Trophoblast cell (in vitro differentiated cells and primary cell): ENCODE results near the gene SPAG17.

Experiments
- DNase-seq, 2 donors: peaks; one replicate each; pipeline ENCODE4 v3.0.0-alpha.2; 2016
- H2AFZ ChIP-seq: 2 replicates; pipeline ENCODE4 v1.6.1; 2013; ENCODE audit warnings: low read length, moderate library complexity, mild to moderate bottlenecking; ENCODE audit not compliant: insufficient read depth, poor library complexity
- H2AK5ac ChIP-seq: 2 replicates; pipeline ENCODE4 v1.6.1; 2013; ENCODE audit warnings: mild to moderate bottlenecking, low read length
- H2BK120ac ChIP-seq: 2 replicates; pipeline ENCODE4 v1.6.1; 2013; ENCODE audit warnings: low read length, mild to moderate bottlenecking, moderate library complexity; ENCODE audit not compliant: insufficient read depth, poor library complexity
- H2BK12ac ChIP-seq: 2 replicates; pipeline ENCODE4 v1.6.1; 2013; ENCODE audit warnings: mild to moderate bottlenecking, low read length, moderate library complexity
- H2BK5ac ChIP-seq: 2 replicates; pipeline ENCODE4 v1.6.1; 2013; ENCODE audit warnings: low read length, low read depth, moderate library complexity, mild to moderate bottlenecking; ENCODE audit not compliant: poor library complexity
- H3K14ac ChIP-seq: 2 replicates; pipeline ENCODE4 v1.6.1; 2013; ENCODE audit warnings: mild to moderate bottlenecking, low read length
- H3K18ac ChIP-seq: 2 replicates; pipeline ENCODE4 v1.6.1; 2013; ENCODE audit warnings: mild to moderate bottlenecking, low read length
- H3K23ac ChIP-seq: 2 replicates; pipeline ENCODE4 v1.6.1; 2013; ENCODE audit warnings: low read length
- H3K27ac ChIP-seq: 2 replicates; pipeline ENCODE4 v1.5.1; 2013; ENCODE audit warnings: low read depth, mild to moderate bottlenecking, inconsistent platforms, low read length, moderate library complexity
- H3K27me3 ChIP-seq: 2 replicates; pipeline ENCODE4 v1.6.1; 2013; ENCODE audit warnings: inconsistent platforms, mild to moderate bottlenecking, low read length, moderate library complexity; ENCODE audit not compliant: insufficient read depth
- H3K36me3 ChIP-seq, 2 experiments: 1 replicate in 1 of 2; 2 replicates in 1 of 2; pipeline ENCODE4 v1.6.1; 2013; ENCODE audit warnings: low read length in 2 of 2, mild to moderate bottlenecking in 2 of 2, moderate library complexity in 1 of 2; ENCODE audit not compliant: insufficient read depth in 2 of 2, control insufficient read depth in 1 of 2
- H3K4ac ChIP-seq: 2 replicates; pipeline ENCODE4 v1.6.1; 2013; ENCODE audit warnings: low read depth, mild to moderate bottlenecking, low read length, moderate library complexity
- H3K4me1 ChIP-seq, 2 experiments: 1 replicate in 1 of 2; 2 replicates in 1 of 2; pipeline ENCODE4 v1.6.1; 2013; ENCODE audit warnings: low read length in 2 of 2, mild to moderate bottlenecking in 2 of 2, moderate library complexity in 1 of 2; ENCODE audit not compliant: insufficient read depth in 2 of 2, control insufficient read depth in 1 of 2
- H3K4me2 ChIP-seq: 2 replicates; pipeline ENCODE4 v1.6.1; 2013; ENCODE audit warnings: inconsistent platforms, mild to moderate bottlenecking, low read length, moderate library complexity
- H3K4me3 ChIP-seq: 2 replicates; pipeline ENCODE4 v1.5.1; 2013; ENCODE audit warnings: mild to moderate bottlenecking, low read depth, low read length, inconsistent platforms
- H3K79me1 ChIP-seq: one replicate; pipeline ENCODE4 v1.6.1; 2013; ENCODE audit warnings: low read length
- H3K79me2 ChIP-seq: 2 replicates; pipeline ENCODE4 v1.6.1; 2013; ENCODE audit warnings: low read length, mild to moderate bottlenecking; ENCODE audit not compliant: control insufficient read depth, insufficient read depth, poor library complexity
- H3K9ac ChIP-seq: 2 replicates; pipeline ENCODE4 v1.6.1; 2013; ENCODE audit warnings: mild to moderate bottlenecking, low read length
- H3K9me3 ChIP-seq: 2 replicates; pipeline ENCODE4 v1.6.1; 2013; ENCODE audit warnings: low read depth, mild to moderate bottlenecking, control low read depth, inconsistent platforms, low read length; ENCODE audit not compliant: insufficient read depth
- H4K12ac ChIP-seq: 2 replicates; pipeline ENCODE4 v1.6.1; 2013; ENCODE audit warnings: low read depth, mild to moderate bottlenecking, low read length, moderate library complexity
- H4K8ac ChIP-seq: 2 replicates; pipeline ENCODE4 v1.6.1; 2013; ENCODE audit warnings: low read depth, mild to moderate bottlenecking, low read length, moderate library complexity
- H4K91ac ChIP-seq: one replicate; pipeline ENCODE4 v1.6.1; 2013; ENCODE audit warnings: low read depth, mild to moderate bottlenecking, low read length, moderate library complexity
- WGBS: extraction: QIAGEN DNeasy Blood & Tissue Kit; methylation state at CpG from one replicate; pipeline ENCODE4 v1.1.7; 2013; ENCODE audit warnings: missing lambda C conversion rate; ENCODE audit not compliant: insufficient read length, insufficient coverage; ENCODE audit errors: extremely low coverage; 5-methylcytosine and 5-hydroxymethylcytosine counted together

Gene SPAG17

GRCh38 chr1:118028267-118028666 is 156.8 kb downstream of the SPAG17 start:
- Histone ChIP-seq H3K4me1 (no peaks in the 10 kb centered on the region), H3K4me2 (no peak overlapping the region), H3K79me1 (no peaks in the 10 kb centered on the region), H4K8ac (no peak overlapping the region), H3K79me2 (no peaks in the 10 kb centered on the region), H3K23ac (no peak overlapping the region), H3K4me3 (no peak overlapping the region), H2BK5ac (no peak overlapping the region), H3K27me3 (no peaks in the 10 kb centered on the region), H3K14ac (no peak overlapping the region), H2BK120ac (no peak overlapping the region), H3K9ac (no peak overlapping the region), H4K12ac (no peak overlapping the region), H3K36me3 (no peaks in the 10 kb centered on the region), H2BK12ac (no peak overlapping the region), H2AFZ (no peak overlapping the region), H3K9me3 (no peaks in the 10 kb centered on the region), H4K91ac (no peak overlapping the region), H3K4ac (no peak overlapping the region), H3K18ac (no peak overlapping the region), H3K27ac (no peak overlapping the region), H2AK5ac (no peak overlapping the region)
- no CpG with 5 or more reads among the region's 1 CpG for WGBS
- DNase-seq: no peak

GRCh38 chr1:118023199-118023598 is 161.8 kb downstream of the SPAG17 start:
- no peak overlapping the region for H2BK12ac ChIP-seq
- no CpG with 5 or more reads among the region's 3 CpGs for WGBS
- no peak for DNase-seq
- H4K91ac ChIP-seq: no peak overlapping the region
- no peak overlapping the region for H3K23ac ChIP-seq
- no peak overlapping the region for H3K4me2 ChIP-seq
- H3K4me3 ChIP-seq: no peak overlapping the region
- no peaks in the 10 kb centered on the region for H3K79me2 ChIP-seq
- no peak overlapping the region for H4K12ac ChIP-seq
- H2AFZ ChIP-seq: no peak overlapping the region
- no peak overlapping the region for H3K9ac ChIP-seq
- no peak overlapping the region for H3K18ac ChIP-seq
- H4K8ac ChIP-seq: no peak overlapping the region
- H3K79me1 ChIP-seq: no peaks in the 10 kb centered on the region
- H3K4me1 ChIP-seq: no peaks in the 10 kb centered on the region
- no peaks in the 10 kb centered on the region for H3K9me3 ChIP-seq
- no peak overlapping the region for H2AK5ac ChIP-seq
- H3K36me3 ChIP-seq: no peaks in the 10 kb centered on the region
- H3K14ac ChIP-seq: no peak overlapping the region
- H3K4ac ChIP-seq: no peak overlapping the region
- H3K27ac ChIP-seq: no peak overlapping the region
- no peaks in the 10 kb centered on the region for H3K27me3 ChIP-seq
- H2BK5ac ChIP-seq: no peak overlapping the region
- H2BK120ac ChIP-seq: no peak overlapping the region

- no peaks in the 10 kb centered on the region for H3K9me3 ChIP-seq
- H4K91ac ChIP-seq: no peak overlapping the region
- no peak overlapping the region for H2AFZ ChIP-seq
- H2AK5ac ChIP-seq: no peak overlapping the region
- no peaks in the 10 kb centered on the region for H3K36me3 ChIP-seq
- H2BK5ac ChIP-seq: no peak overlapping the region
- H3K4ac ChIP-seq: no peak overlapping the region
- no peaks in the 10 kb centered on the region for H3K79me1 ChIP-seq
- H3K4me3 ChIP-seq: no peak overlapping the region
- no peak overlapping the region for H2BK120ac ChIP-seq
- WGBS: no CpG with 5 or more reads among the region's 1 CpG
- no peak overlapping the region for H3K9ac ChIP-seq
- no peak overlapping the region for H4K12ac ChIP-seq
- no peak overlapping the region for H3K18ac ChIP-seq
- H3K27ac ChIP-seq: no peak overlapping the region
- H3K4me1 ChIP-seq: no peaks in the 10 kb centered on the region
- H4K8ac ChIP-seq: no peak overlapping the region
- no peak overlapping the region for H3K14ac ChIP-seq
- no peak overlapping the region for H3K4me2 ChIP-seq
- no peak for DNase-seq
- H3K79me2 ChIP-seq: no peaks in the 10 kb centered on the region
- H2BK12ac ChIP-seq: no peak overlapping the region
- no peak overlapping the region for H3K23ac ChIP-seq
- H3K27me3 ChIP-seq: no peaks in the 10 kb centered on the region
Observed at GRCh38 chr1:118021668-118022067, 163.4 kb downstream of the SPAG17 start.

GRCh38 chr1:118018060-118018459 is 167.0 kb downstream of the SPAG17 start:
- H3K23ac ChIP-seq: no peak overlapping the region
- no peaks in the 10 kb centered on the region for H3K36me3 ChIP-seq
- H3K4ac ChIP-seq: no peak overlapping the region
- no peak overlapping the region for H3K9ac ChIP-seq
- no peaks in the 10 kb centered on the region for H3K4me1 ChIP-seq
- no peak overlapping the region for H3K4me2 ChIP-seq
- H3K27ac ChIP-seq: no peak overlapping the region
- H4K8ac ChIP-seq: no peak overlapping the region
- no peak overlapping the region for H3K18ac ChIP-seq
- H3K14ac ChIP-seq: no peak overlapping the region
- no CpG with 5 or more reads among the region's 1 CpG for WGBS
- no peak overlapping the region for H3K4me3 ChIP-seq
- H2BK120ac ChIP-seq: no peak overlapping the region
- no peak overlapping the region for H2AK5ac ChIP-seq
- no peaks in the 10 kb centered on the region for H3K79me2 ChIP-seq
- no peaks in the 10 kb centered on the region for H3K27me3 ChIP-seq
- no peak overlapping the region for H2AFZ ChIP-seq
- no peak overlapping the region for H4K12ac ChIP-seq
- H3K9me3 ChIP-seq: no peaks in the 10 kb centered on the region
- no peak overlapping the region for H2BK5ac ChIP-seq
- no peak overlapping the region for H2BK12ac ChIP-seq
- no peak overlapping the region for H4K91ac ChIP-seq
- no peak for DNase-seq
- H3K79me1 ChIP-seq: no peaks in the 10 kb centered on the region
